ENCODE data around the gene DELE1.

DNA sequence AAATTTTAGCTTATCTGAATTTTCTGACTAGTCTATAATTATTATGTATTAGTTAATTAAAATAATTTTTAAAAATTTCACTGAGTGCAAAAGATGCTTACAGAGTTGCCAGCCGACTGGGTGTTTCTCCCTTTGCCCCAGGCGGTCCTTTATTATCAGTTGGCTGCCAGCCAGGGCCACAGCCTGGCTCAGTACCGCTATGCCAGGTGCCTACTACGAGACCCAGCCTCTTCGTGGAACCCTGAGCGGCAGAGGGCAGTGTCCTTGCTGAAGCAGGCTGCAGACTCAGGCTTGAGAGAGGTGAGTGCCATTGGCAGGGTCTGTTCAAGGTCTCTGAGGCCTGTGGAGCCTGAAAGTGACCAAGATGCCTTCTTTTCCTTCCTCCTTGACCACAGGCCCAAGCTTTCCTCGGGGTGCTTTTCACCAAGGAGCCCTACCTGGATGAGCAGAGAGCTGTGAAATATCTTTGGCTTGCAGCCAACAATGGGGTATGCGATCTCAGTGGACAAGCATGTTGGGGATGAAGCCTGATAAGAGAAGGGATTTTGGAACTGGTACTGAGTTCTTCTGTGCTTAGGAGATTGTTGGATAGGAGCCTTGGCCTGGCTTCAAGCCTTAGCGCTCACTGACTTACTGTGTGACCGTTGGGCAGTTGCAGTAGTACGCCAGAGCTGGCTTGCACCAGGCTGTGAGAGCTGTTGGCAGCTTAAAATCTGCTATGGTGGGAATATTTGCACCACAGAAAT lies 10.6 kb downstream of the DELE1 start:
- TF ChIP-seq, protein P1, sequence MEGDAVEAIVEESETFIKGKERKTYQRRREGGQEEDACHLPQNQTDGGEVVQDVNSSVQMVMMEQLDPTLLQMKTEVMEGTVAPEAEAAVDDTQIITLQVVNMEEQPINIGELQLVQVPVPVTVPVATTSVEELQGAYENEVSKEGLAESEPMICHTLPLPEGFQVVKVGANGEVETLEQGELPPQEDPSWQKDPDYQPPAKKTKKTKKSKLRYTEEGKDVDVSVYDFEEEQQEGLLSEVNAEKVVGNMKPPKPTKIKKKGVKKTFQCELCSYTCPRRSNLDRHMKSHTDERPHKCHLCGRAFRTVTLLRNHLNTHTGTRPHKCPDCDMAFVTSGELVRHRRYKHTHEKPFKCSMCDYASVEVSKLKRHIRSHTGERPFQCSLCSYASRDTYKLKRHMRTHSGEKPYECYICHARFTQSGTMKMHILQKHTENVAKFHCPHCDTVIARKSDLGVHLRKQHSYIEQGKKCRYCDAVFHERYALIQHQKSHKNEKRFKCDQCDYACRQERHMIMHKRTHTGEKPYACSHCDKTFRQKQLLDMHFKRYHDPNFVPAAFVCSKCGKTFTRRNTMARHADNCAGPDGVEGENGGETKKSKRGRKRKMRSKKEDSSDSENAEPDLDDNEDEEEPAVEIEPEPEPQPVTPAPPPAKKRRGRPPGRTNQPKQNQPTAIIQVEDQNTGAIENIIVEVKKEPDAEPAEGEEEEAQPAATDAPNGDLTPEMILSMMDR (IDR thresholded peaks at IDR 0.05) = no peak
- TF ChIP-seq EP300 (IDR thresholded peaks at IDR 0.05) = no peak

Data from suprapubic skin (tissue), 3 donors.